HCT116 (cell line): ENCODE measurements around the gene C10orf143. TPM values are rescaled to one million over a fixed set of nuclear protein-coding genes. Genes with fewer than 3 reads are reported as not detected.

Experiments
- ATAC-seq: fragments of 200-7000 bp; cut with Tn5 transposase; 2 replicates; pipeline ENCODE4 v1.9.1; 2020; ENCODE audit warnings: mild to moderate bottlenecking, moderate library complexity
- BruUV-seq: library from RNA; stranded (reverse); fragments of 400-500 nt; replicated peaks from 2 replicates; lab custom pipeline; 2021; lab: Mats Ljungman, UMichigan
- CTCF ChIA-PET: fragments of 300-600 bp; sonication (Branson Sonifier 250); formaldehyde crosslinking; loops from one replicate; lab custom pipeline; 2021; ENCODE audit warnings: antibody characterized with exemption; lab: Charles Lee
- POLR2A ChIA-PET: fragments of 300-600, 350-600 bp; sonication (Branson Sonifier 250); formaldehyde crosslinking; loops from one replicate; lab custom pipeline; 2021; ENCODE audit warnings: antibody characterized with exemption; lab: Charles Lee
- RAD21 ChIA-PET, 2 experiments: fragments of 300-600 bp; sonication (Branson Sonifier 250); formaldehyde crosslinking; loops; one replicate each; lab custom pipeline; 2023; ENCODE audit warnings: low total read pairs in 2 of 2; ENCODE audit not compliant: uncharacterized antibody in 2 of 2, unreplicated experiment in 2 of 2, low non-redundant PET in 1 of 2; lab: Charles Lee
- DNase-seq: peaks from one replicate; pipeline ENCODE4 v3.0.0-alpha.2; 2010; ENCODE audit warnings: low read depth, low spot score
- H2AFZ ChIP-seq: fragments of 200-600 bp; shearing (Covaris generic), sonication (generic); 2 replicates; pipeline ENCODE4 v1.6.1; 2017; ENCODE audit warnings: low read depth, mixed run types, mixed read lengths, antibody characterized with exemption, low read length; ENCODE audit not compliant: poor library complexity, severe bottlenecking
- H3K27ac ChIP-seq: 2 replicates; pipeline ENCODE4 v1.5.1; 2012; ENCODE audit warnings: low read depth, low read length
- H3K27me3 ChIP-seq: fragments of 200-600 bp; sonication (generic); 2 replicates; pipeline ENCODE4 v1.6.1; 2016; ENCODE audit warnings: mixed run types, low read length, mixed read lengths; ENCODE audit not compliant: insufficient read depth
- H3K36me3 ChIP-seq, 2 experiments: fragments of 200-500 bp in 1 of 2; fragments of 200-600 bp in 1 of 2; sonication (Bioruptor generic) in 1 of 2; sonication (generic) in 1 of 2; 2 replicates each; pipeline versions ENCODE4 v1.5.1 to v1.6.1; 2014 to 2016; ENCODE audit warnings: low read length in 2 of 2, inconsistent platforms in 1 of 2, mixed read lengths in 1 of 2, mixed run types in 1 of 2; ENCODE audit not compliant: insufficient read depth in 2 of 2, control insufficient read depth in 1 of 2
- H3K4me1 ChIP-seq, 2 experiments: fragments of 200-600 bp in 1 of 2; sonication (generic) in 1 of 2; 2 replicates each; pipeline versions ENCODE4 v1.5.1 to v1.6.1; 2012 to 2017; ENCODE audit warnings: low read length in 2 of 2, inconsistent platforms in 1 of 2, mild to moderate bottlenecking in 1 of 2, mixed read lengths in 1 of 2, mixed run types in 1 of 2, moderate library complexity in 1 of 2; ENCODE audit not compliant: insufficient read depth in 2 of 2, control insufficient read depth in 1 of 2
- H3K4me2 ChIP-seq: fragments of 200-600 bp; sonication (generic); 2 replicates; pipeline ENCODE4 v1.6.1; 2017; ENCODE audit warnings: mixed run types, low read length, mixed read lengths
- H3K4me3 ChIP-seq, 2 experiments: fragments of 200-600 bp in 1 of 2; sonication (generic) in 1 of 2; replicated peaks in 1 of 2; 2 replicates each; pipeline ENCODE4 v1.5.1; 2011 to 2016; ENCODE audit warnings: low read length in 2 of 2, control low read depth in 1 of 2, low read depth in 1 of 2, mild to moderate bottlenecking in 1 of 2, mixed read lengths in 1 of 2, mixed run types in 1 of 2
- H3K79me2 ChIP-seq: fragments of 200-600 bp; sonication (generic); 2 replicates; pipeline ENCODE4 v1.6.1; 2017; ENCODE audit warnings: mild to moderate bottlenecking, mixed run types, low read length, moderate library complexity, mixed read lengths; ENCODE audit not compliant: insufficient read depth
- H3K9ac ChIP-seq: fragments of 200-600 bp; sonication (generic); 2 replicates; pipeline ENCODE4 v1.6.1; 2016; ENCODE audit warnings: low read length, mixed read lengths
- H3K9me2 ChIP-seq: fragments of 200-600 bp; sonication (generic), shearing (Covaris generic); 2 replicates; pipeline ENCODE4 v1.6.1; 2017; ENCODE audit warnings: mixed run types, mild to moderate bottlenecking, moderate library complexity; ENCODE audit not compliant: insufficient read depth
- H3K9me3 ChIP-seq, 2 experiments: fragments of 200-500 bp in 1 of 2; fragments of 200-600 bp in 1 of 2; sonication (Bioruptor generic) in 1 of 2; sonication (generic) in 1 of 2; 2 replicates each; pipeline ENCODE4 v1.6.1; 2014 to 2017; ENCODE audit warnings: low read length in 2 of 2, mixed read lengths in 2 of 2, inconsistent platforms in 1 of 2, low read depth in 1 of 2, mild to moderate bottlenecking in 1 of 2, mixed run types in 1 of 2, moderate library complexity in 1 of 2; ENCODE audit not compliant: control insufficient read depth in 1 of 2, insufficient read depth in 1 of 2
- H4K20me1 ChIP-seq: fragments of 200-600 bp; sonication (generic), shearing (Covaris generic); 2 replicates; pipeline ENCODE4 v1.6.1; 2017; ENCODE audit warnings: mixed run types, mild to moderate bottlenecking, moderate library complexity; ENCODE audit not compliant: insufficient read depth
- CTCF ChIP-seq, 3 experiments: fragments of 200-600 bp in 1 of 3; sonication (generic) in 1 of 3; IDR thresholded peaks in 2 of 3; conservative IDR thresholded peaks in 1 of 3; 2 replicates each; pipeline ENCODE4 v1.5.1; 2012 to 2017; ENCODE audit warnings: low read depth in 2 of 3, low read length in 2 of 3, antibody characterized with exemption in 1 of 3, borderline replicate concordance in 1 of 3, control low read depth in 1 of 3, mild to moderate bottlenecking in 1 of 3, mixed read lengths in 1 of 3, mixed run types in 1 of 3, moderate library complexity in 1 of 3; ENCODE audit not compliant: insufficient read depth in 1 of 3
- ELF1 ChIP-seq: IDR thresholded peaks from 2 replicates; pipeline ENCODE4 v1.6.1; 2012; ENCODE audit warnings: low read depth, borderline replicate concordance
- JUND ChIP-seq: IDR thresholded peaks from 2 replicates; pipeline ENCODE4 v1.6.1; 2012
- POLR2A ChIP-seq: IDR thresholded peaks from 2 replicates; pipeline ENCODE4 v1.7.0; 2011; ENCODE audit warnings: borderline replicate concordance; ENCODE audit not compliant: insufficient read depth, insufficient read length; ENCODE audit errors: extremely low read depth
- SP1 ChIP-seq: IDR thresholded peaks from 2 replicates; pipeline ENCODE4 v1.6.1; 2012; ENCODE audit warnings: low read depth
- ZFX ChIP-seq: fragments of 450-650 bp; IDR thresholded peaks from 2 replicates; pipeline ENCODE4 v1.6.1; 2017
- intact Hi-C: fragments of 100-400 bp; cut with micrococcal nuclease; formaldehyde crosslinking; loops from 2 replicates; pipeline ENCODE4 v1.10.0; 2022
- total RNA-seq: library from RNA; stranded (reverse); gene quantifications from one replicate; pipeline ENCODE4 v1.2.1, GENCODE V29; 2021; ENCODE audit not compliant: unreplicated experiment
- TF ChIP-seq, protein P1 (sequence below): IDR thresholded peaks from 2 replicates; pipeline ENCODE4 v1.6.1; 2012

C10orf143 gene
- total RNA-seq, 1 experiment from 2014 or later: 0.66 TPM

DNA sequence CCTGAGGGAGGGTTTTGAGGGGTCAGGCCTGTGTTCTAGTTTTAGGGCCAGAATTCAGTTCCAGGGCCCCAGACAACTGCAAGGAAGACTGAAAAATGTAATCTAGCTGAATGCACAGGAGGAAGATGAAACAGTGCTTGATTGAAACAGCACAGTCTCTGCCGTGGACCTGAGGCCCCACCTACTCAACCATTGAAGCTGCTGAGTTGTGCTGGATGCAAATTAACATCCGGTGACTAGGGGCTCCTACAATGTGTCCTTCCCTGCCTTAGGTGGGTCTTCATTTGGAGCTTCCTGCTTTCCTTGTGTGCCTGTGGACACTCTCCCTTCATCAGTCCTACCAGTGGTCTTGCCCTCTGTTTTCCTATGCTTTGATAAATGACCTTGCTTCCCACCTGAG lies 31.2 kb upstream of the C10orf143 start:
- Histone ChIP-seq H2AFZ (no peak overlapping the region), H3K4me1 (peaks cover 8 to 19% of the 10 kb centered on the region in 2 experiments; a peak in 3 of 4 replicates), H4K20me1 (0 out of 2 replicates have a peak, but pooled peaks cover 6% of the 10 kb centered on the region), H3K9me3 (no peaks in the 10 kb centered on the region), H3K36me3 (peaks cover 0 to 4% of the 10 kb centered on the region in 2 experiments; a peak in 1 of 4 replicates), H3K9ac (no peak overlapping the region), H3K27me3 (no peaks in the 10 kb centered on the region), H3K4me2 (no peak overlapping the region), H3K79me2 (peaks cover 95% of the 10 kb centered on the region), H3K4me3 (no peak overlapping the region), H3K9me2 (no peaks in the 10 kb centered on the region), H3K27ac (no peak overlapping the region)
- ATAC-seq (no peak), DNase-seq (no peak)
- RAD21 ChIA-PET: no interaction called here
- no TSS peak for BruUV-seq
- CTCF ChIA-PET: no interaction called here
- intact Hi-C loops: no loop called here
- POLR2A ChIA-PET: no interaction called here
- no peak for TF ChIP-seq CTCF (IDR thresholded peaks at IDR 0.05 in 2 of 3, conservative IDR thresholded peaks at IDR 0.05 in 1 of 3; ENCODE audit: borderline replicate concordance in 1 of 3, insufficient read depth in 1 of 3, low read depth in 2 of 3, low read length in 2 of 3)
- TF ChIP-seq JUND: no peak
- no peak for TF ChIP-seq SP1
- no peak for TF ChIP-seq ZFX
- TF ChIP-seq ELF1: no peak
- TF ChIP-seq POLR2A: no peak

DNA sequence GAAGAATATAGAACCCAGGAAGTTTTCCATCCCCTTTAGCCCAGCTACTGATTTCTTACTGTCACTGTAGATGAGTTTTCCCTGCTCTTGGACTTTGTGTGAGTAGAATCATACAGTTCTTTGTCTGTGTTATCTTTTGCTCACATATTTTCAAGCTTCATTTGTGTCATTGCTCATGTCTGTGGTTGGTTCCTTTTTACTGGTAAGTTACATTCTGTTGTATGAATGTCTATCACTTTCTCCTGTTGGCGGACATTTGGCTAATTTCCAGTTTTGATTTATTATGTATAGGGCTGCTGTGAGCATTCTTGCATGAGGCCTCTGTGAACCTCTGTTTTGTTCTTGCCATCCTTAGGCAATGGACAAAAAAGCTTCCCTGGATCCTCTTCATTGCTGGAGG lies 30.8 kb upstream of the C10orf143 start:
- no TSS peak for BruUV-seq
- Histone ChIP-seq H4K20me1 (0 out of 2 replicates have a peak, but pooled peaks cover 6% of the 10 kb centered on the region), H3K4me3 (no peak overlapping the region), H2AFZ (no peak overlapping the region), H3K36me3 (peaks cover 0 to 4% of the 10 kb centered on the region in 2 experiments; a peak in 1 of 4 replicates), H3K4me1 (peaks cover 8 to 19% of the 10 kb centered on the region in 2 experiments; a peak in 3 of 4 replicates), H3K9ac (no peak overlapping the region), H3K9me2 (no peaks in the 10 kb centered on the region), H3K27ac (no peak overlapping the region), H3K4me2 (no peak overlapping the region), H3K27me3 (no peaks in the 10 kb centered on the region), H3K9me3 (no peaks in the 10 kb centered on the region), H3K79me2 (peaks cover 93% of the 10 kb centered on the region)
- ATAC-seq (no peak), DNase-seq (no peak)
- ChIA-PET CTCF (no interaction called here), RAD21 (no interaction called here), POLR2A (no interaction called here)
- intact Hi-C loops: no loop called here
- TF ChIP-seq, protein P1, sequence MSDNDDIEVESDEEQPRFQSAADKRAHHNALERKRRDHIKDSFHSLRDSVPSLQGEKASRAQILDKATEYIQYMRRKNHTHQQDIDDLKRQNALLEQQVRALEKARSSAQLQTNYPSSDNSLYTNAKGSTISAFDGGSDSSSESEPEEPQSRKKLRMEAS: no peak
- no peak for TF ChIP-seq CTCF (IDR thresholded peaks at IDR 0.05 in 2 of 3, conservative IDR thresholded peaks at IDR 0.05 in 1 of 3; ENCODE audit: borderline replicate concordance in 1 of 3, insufficient read depth in 1 of 3, low read depth in 2 of 3, low read length in 2 of 3)
